HG02678 (cell line): Measurements from ENCODE around the gene PDE3A.

Source experiments
- ATAC-seq: cut with Tn5 transposase; IDR thresholded peaks from one replicate; pipeline ENCODE4 v1.9.1; 2021; ENCODE audit warnings: mild to moderate bottlenecking, moderate library complexity; ENCODE audit not compliant: unreplicated experiment

The PDE3A gene

GRCh38 chr12:20453756-20454310 is 85.5 kb downstream of the PDE3A start:
- no peak for ATAC-seq

GRCh38 chr12:20455001-20455706 is 86.8 kb downstream of the PDE3A start:
- ATAC-seq, result no peak

- ATAC-seq, result no peak
Observed at GRCh38 chr12:20457582-20457981, 89.2 kb downstream of the PDE3A start.

- no peak for ATAC-seq
Observed at GRCh38 chr12:20458011-20458410, 89.7 kb downstream of the PDE3A start.

- ATAC-seq, result no peak
Observed at GRCh38 chr12:20459920-20460319, 91.6 kb downstream of the PDE3A start.

GRCh38 chr12:20460956-20461355 is 92.6 kb downstream of the PDE3A start:
- ATAC-seq, result no peak

- no peak for ATAC-seq
Observed at GRCh38 chr12:20463913-20464524, 95.7 kb downstream of the PDE3A start.

- ATAC-seq, result no peak
Observed at GRCh38 chr12:20469300-20469699, 101.0 kb downstream of the PDE3A start.

GRCh38 chr12:20469756-20470155 is 101.4 kb downstream of the PDE3A start:
- no peak for ATAC-seq

GRCh38 chr12:20472102-20472782 is 103.9 kb downstream of the PDE3A start:
- no peak for ATAC-seq

GRCh38 chr12:20473133-20473532 is 104.8 kb downstream of the PDE3A start:
- ATAC-seq, result no peak

- ATAC-seq, result no peak
Observed at GRCh38 chr12:20474016-20474415, 105.7 kb downstream of the PDE3A start.

- ATAC-seq, result no peak
Observed at GRCh38 chr12:20474443-20474842, 106.1 kb downstream of the PDE3A start.

GRCh38 chr12:20475542-20475941 is 107.2 kb downstream of the PDE3A start:
- no peak for ATAC-seq

- no peak for ATAC-seq
Observed at GRCh38 chr12:20476551-20476950, 108.2 kb downstream of the PDE3A start.

GRCh38 chr12:20477255-20477654 is 108.9 kb downstream of the PDE3A start:
- no peak for ATAC-seq

GRCh38 chr12:20477672-20478071 is 109.3 kb downstream of the PDE3A start:
- ATAC-seq, result no peak

- ATAC-seq, result no peak
Observed at GRCh38 chr12:20482491-20483054, 114.2 kb downstream of the PDE3A start.

- no peak for ATAC-seq
Observed at GRCh38 chr12:20483776-20484175, 115.4 kb downstream of the PDE3A start.

GRCh38 chr12:20486233-20486632 is 117.9 kb downstream of the PDE3A start:
- ATAC-seq, result no peak

GRCh38 chr12:20487519-20487918 is 119.2 kb downstream of the PDE3A start:
- no peak for ATAC-seq

GRCh38 chr12:20489645-20490044 is 121.3 kb downstream of the PDE3A start:
- no peak for ATAC-seq
